Right lobe of liver (tissue), 4 donors: ENCODE results near the gene IRF4.

ENCODE experiments used
- POLR2A ChIP-seq: fragments of 450-650 bp; IDR thresholded peaks from one replicate; pipeline ENCODE4 v1.6.1; 2017; ENCODE audit warnings: antibody characterized with exemption, mild to moderate bottlenecking
- TF ChIP-seq, protein P1 (sequence below), 4 donors: fragments of 200-600 bp in 3 of 4; fragments of 450-650 bp in 1 of 4; IDR thresholded peaks; one replicate each; pipeline versions ENCODE4 v1.5.1 to v1.8.0; 2016 to 2022; ENCODE audit warnings: antibody characterized with exemption in 4 of 4, mild to moderate bottlenecking in 2 of 4
- donor health status: DM: no; HTN: no; CAD: no.
- donor health status: DM: no; HTN: no; CAD: no.
- donor health status: DM: no; HTN: yes; CAD: no.

DNA sequence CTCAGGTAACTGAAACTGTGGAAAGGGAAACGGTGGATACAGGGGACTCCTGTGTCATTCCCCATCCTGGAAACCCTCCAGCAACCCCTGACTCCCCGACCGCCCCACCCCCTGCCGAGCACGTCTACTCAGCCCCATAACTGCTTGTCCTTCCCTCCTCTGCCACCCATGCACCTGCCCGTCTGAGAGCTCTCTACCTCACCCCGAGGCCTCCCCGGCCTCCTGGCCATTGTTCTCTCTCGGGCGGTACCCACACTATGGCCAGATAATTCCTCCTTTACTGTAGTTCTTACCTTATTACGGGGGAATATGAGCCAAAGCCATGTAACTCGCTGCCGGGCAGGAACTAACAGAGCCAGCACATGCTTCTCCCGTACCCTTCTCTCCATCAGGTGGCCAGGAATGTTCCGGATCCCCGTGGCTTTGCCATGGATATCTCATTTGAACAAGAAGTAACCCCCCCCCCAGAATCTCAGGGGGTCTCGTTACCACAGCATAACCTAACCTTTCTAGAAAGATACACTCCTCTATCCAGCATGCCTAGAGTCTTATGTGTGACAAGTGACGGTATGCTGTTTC is 4.8 kb upstream of the IRF4 start:
- TF ChIP-seq, protein P1, sequence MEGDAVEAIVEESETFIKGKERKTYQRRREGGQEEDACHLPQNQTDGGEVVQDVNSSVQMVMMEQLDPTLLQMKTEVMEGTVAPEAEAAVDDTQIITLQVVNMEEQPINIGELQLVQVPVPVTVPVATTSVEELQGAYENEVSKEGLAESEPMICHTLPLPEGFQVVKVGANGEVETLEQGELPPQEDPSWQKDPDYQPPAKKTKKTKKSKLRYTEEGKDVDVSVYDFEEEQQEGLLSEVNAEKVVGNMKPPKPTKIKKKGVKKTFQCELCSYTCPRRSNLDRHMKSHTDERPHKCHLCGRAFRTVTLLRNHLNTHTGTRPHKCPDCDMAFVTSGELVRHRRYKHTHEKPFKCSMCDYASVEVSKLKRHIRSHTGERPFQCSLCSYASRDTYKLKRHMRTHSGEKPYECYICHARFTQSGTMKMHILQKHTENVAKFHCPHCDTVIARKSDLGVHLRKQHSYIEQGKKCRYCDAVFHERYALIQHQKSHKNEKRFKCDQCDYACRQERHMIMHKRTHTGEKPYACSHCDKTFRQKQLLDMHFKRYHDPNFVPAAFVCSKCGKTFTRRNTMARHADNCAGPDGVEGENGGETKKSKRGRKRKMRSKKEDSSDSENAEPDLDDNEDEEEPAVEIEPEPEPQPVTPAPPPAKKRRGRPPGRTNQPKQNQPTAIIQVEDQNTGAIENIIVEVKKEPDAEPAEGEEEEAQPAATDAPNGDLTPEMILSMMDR (IDR thresholded peaks at IDR 0.05), result no peak
- no peak for TF ChIP-seq POLR2A
